Skin epidermis (tissue), 12 donors: ENCODE data around the gene FADS2.

Experiments
- H3K27ac ChIP-seq, 21 experiments: fragments of 200-600 bp; sonication (generic) in 11 of 21; one replicate each; pipeline ENCODE4 v1.5.0; 2020; ENCODE audit warnings: mild to moderate bottlenecking in 3 of 21, inconsistent platforms in 2 of 21, moderate library complexity in 2 of 21
- H3K4me3 ChIP-seq, 7 experiments: fragments of 200-600 bp; sonication (generic) in 2 of 7; one replicate each; pipeline ENCODE4 v1.5.0; 2020; ENCODE audit warnings: inconsistent platforms in 2 of 7, mild to moderate bottlenecking in 2 of 7, moderate library complexity in 1 of 7

FADS2 gene

GRCh38 chr11:61827571-61828378 lies at the start of gene FADS2:
Gene FADS2 (plus strand): TSS chr11:61828300. CDS start chr11:61828391, 91 bp downstream.
- peak within 1 kb of the TSS; percentile 29 to 67 (median 44) for H3K4me3 ChIP-seq

GRCh38 chr11:61778357-61778886 lies 49.7 kb upstream of the FADS2 start:
- no peak overlapping the region for H3K4me3 ChIP-seq
- no peak overlapping the region for H3K27ac ChIP-seq

More at GRCh38 chr11:61827571-61828378, at the start of gene FADS2:
- peak within 1 kb of the TSS in 19 of 21 experiments; percentile 17 to 86 (median 73) for H3K27ac ChIP-seq

- Histone ChIP-seq H3K27ac (no peak overlapping the region), H3K4me3 (no peak overlapping the region)
Measured at GRCh38 chr11:61778920-61779650, 49.0 kb upstream of the FADS2 start.

- H3K4me3 ChIP-seq = no peak overlapping the region
- H3K27ac ChIP-seq = no peak overlapping the region
Measured at GRCh38 chr11:61779666-61780525, 48.2 kb upstream of the FADS2 start.

GRCh38 chr11:61780581-61781162 lies 47.4 kb upstream of the FADS2 start:
- Histone ChIP-seq H3K27ac (no peak overlapping the region), H3K4me3 (no peak overlapping the region)

- no peak overlapping the region for H3K27ac ChIP-seq
- H3K4me3 ChIP-seq = no peak overlapping the region
Measured at GRCh38 chr11:61781585-61781984, 46.5 kb upstream of the FADS2 start.

- Histone ChIP-seq H3K4me3 (no peak overlapping the region), H3K27ac (no peak overlapping the region)
Measured at GRCh38 chr11:61782299-61782698, 45.8 kb upstream of the FADS2 start.

GRCh38 chr11:61782841-61783240 lies 45.3 kb upstream of the FADS2 start:
- no peak overlapping the region for H3K4me3 ChIP-seq
- H3K27ac ChIP-seq = no peak overlapping the region

GRCh38 chr11:61783717-61784505 lies 44.2 kb upstream of the FADS2 start:
- H3K27ac ChIP-seq = no peak overlapping the region

GRCh38 chr11:61784506-61784805 lies 43.6 kb upstream of the FADS2 start:
- H3K4me3 ChIP-seq = no peak overlapping the region
- H3K27ac ChIP-seq = no peak overlapping the region

More at GRCh38 chr11:61783717-61784505, 44.2 kb upstream of the FADS2 start:
- H3K4me3 ChIP-seq = no peak overlapping the region

- H3K27ac ChIP-seq = no peak overlapping the region
Measured at GRCh38 chr11:61785837-61786402, 42.2 kb upstream of the FADS2 start.

GRCh38 chr11:61787928-61788491 lies 40.1 kb upstream of the FADS2 start:
- Histone ChIP-seq H3K4me3 (no peak overlapping the region), H3K27ac (no peak overlapping the region)

More at GRCh38 chr11:61785837-61786402, 42.2 kb upstream of the FADS2 start:
- H3K4me3 ChIP-seq = no peak overlapping the region

- Histone ChIP-seq H3K4me3 (peak overlapping the region; percentile 55 to 86 (median 68)), H3K27ac (peak overlapping the region; percentile 78 to 100 (median 98))
Measured at GRCh38 chr11:61791737-61792309, 36.3 kb upstream of the FADS2 start.

- H3K27ac ChIP-seq = peak within 1 kb of the TSS; percentile 78 to 100 (median 98)
- peak within 1 kb of the TSS; percentile 55 to 86 (median 68) for H3K4me3 ChIP-seq
Measured at GRCh38 chr11:61792310-61793082, 35.6 kb upstream of the FADS2 start, which contains the start of the genes FEN1 and TMEM258. Gene FEN1 (plus strand): TSS chr11:61792911. CDS start chr11:61795362, 2,451 bp downstream. Gene TMEM258 (minus strand): TSS chr11:61792599. CDS start chr11:61792558, 41 bp downstream.

GRCh38 chr11:61793083-61793828 lies 34.8 kb upstream of the FADS2 start:
- peak overlapping the region; percentile 78 to 100 (median 98) for H3K27ac ChIP-seq
- H3K4me3 ChIP-seq = peak overlapping the region; percentile 55 to 86 (median 68)

- Histone ChIP-seq H3K27ac (peak overlapping the region in 3 of 21 experiments; percentile 95 to 99 (median 96)), H3K4me3 (peak overlapping the region in 4 of 7 experiments; percentile 55 to 86 (median 66))
Measured at GRCh38 chr11:61793829-61794204, 34.3 kb upstream of the FADS2 start.
